ENCODE measurements around the gene PLEKHA5.

- TF ChIP-seq CTCF (IDR thresholded peaks at IDR 0.05) (no peak), POLR2A (IDR thresholded peaks at IDR 0.05) (no peak), POLR2AphosphoS5 (IDR thresholded peaks at IDR 0.05) (no peak)
Measured at GRCh38 chr12:19421503-19422282, 292.2 kb downstream of the PLEKHA5 start.
